PC-3 (cell line): Measurements from ENCODE around the gene MMP15.

Experiments used
- EZH2 ChIP-seq: fragments of 300-600 bp; sonication (generic); IDR thresholded peaks from one replicate; pipeline ENCODE4 v1.6.1; 2017; ENCODE audit warnings: antibody characterized with exemption, mild to moderate bottlenecking, low read length; ENCODE audit not compliant: unreplicated experiment
- EZH2phosphoT487 ChIP-seq: fragments of 300-600 bp; sonication (generic); IDR thresholded peaks from 2 replicates; pipeline ENCODE4 v1.6.1; 2018; ENCODE audit warnings: mild to moderate bottlenecking, antibody characterized with exemption, low read length, borderline replicate concordance
- TF ChIP-seq, protein P1 (sequence below): fragments of 300-600 bp; sonication (generic); conservative IDR thresholded peaks from 2 replicates; pipeline ENCODE4 v1.5.1; 2017; ENCODE audit warnings: antibody characterized with exemption, low read depth, mild to moderate bottlenecking, low read length

DNA sequence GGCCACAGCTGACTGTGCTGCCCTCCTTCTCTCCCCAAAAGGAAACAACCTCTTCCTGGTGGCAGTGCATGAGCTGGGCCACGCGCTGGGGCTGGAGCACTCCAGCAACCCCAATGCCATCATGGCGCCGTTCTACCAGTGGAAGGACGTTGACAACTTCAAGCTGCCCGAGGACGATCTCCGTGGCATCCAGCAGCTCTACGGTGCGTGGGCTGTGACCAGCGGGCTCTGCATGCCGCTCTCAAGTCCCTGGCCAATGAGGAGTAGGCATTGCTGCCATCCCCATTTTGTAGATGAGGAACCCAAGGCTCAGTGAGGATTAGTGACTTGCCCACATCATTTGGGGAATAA is 14.9 kb downstream of the MMP15 start:
- TF ChIP-seq, protein P1, sequence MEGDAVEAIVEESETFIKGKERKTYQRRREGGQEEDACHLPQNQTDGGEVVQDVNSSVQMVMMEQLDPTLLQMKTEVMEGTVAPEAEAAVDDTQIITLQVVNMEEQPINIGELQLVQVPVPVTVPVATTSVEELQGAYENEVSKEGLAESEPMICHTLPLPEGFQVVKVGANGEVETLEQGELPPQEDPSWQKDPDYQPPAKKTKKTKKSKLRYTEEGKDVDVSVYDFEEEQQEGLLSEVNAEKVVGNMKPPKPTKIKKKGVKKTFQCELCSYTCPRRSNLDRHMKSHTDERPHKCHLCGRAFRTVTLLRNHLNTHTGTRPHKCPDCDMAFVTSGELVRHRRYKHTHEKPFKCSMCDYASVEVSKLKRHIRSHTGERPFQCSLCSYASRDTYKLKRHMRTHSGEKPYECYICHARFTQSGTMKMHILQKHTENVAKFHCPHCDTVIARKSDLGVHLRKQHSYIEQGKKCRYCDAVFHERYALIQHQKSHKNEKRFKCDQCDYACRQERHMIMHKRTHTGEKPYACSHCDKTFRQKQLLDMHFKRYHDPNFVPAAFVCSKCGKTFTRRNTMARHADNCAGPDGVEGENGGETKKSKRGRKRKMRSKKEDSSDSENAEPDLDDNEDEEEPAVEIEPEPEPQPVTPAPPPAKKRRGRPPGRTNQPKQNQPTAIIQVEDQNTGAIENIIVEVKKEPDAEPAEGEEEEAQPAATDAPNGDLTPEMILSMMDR, result no peak
- TF ChIP-seq EZH2, result no peak
- no peak for TF ChIP-seq EZH2phosphoT487
